Measurements from ENCODE around the gene INF2.

GRCh38 chr14:104756477-104757237, 67.2 kb downstream of the INF2 start:
- TF ChIP-seq CTCF (IDR thresholded peaks at IDR 0.05 in 2 of 3, conservative IDR thresholded peaks at IDR 0.05 in 1 of 3; ENCODE audit: insufficient read depth in 2 of 3, low read depth in 1 of 3, low read length in 3 of 3) (no peak), EGR1 (conservative IDR thresholded peaks at IDR 0.05) (no peak), FOXM1 (IDR thresholded peaks at IDR 0.05; ENCODE audit: low read depth) (no peak), FOXM1 (CRISPR knock-in tag; IDR thresholded peaks at IDR 0.05; ENCODE audit: low read depth) (no peak), ZFX (CRISPR knock-in tag; IDR thresholded peaks at IDR 0.05) (no peak), ZNF707 (CRISPR knock-in tag; conservative IDR thresholded peaks at IDR 0.05) (no peak), ZNF445 (CRISPR knock-in tag; IDR thresholded peaks at IDR 0.05; ENCODE audit: low read depth) (no peak), CHD1 (IDR thresholded peaks at IDR 0.05; ENCODE audit: low read length) (no peak), JUNB (CRISPR knock-in tag; conservative IDR thresholded peaks at IDR 0.05) (no peak), HBP1 (CRISPR knock-in tag; IDR thresholded peaks at IDR 0.05) (no peak), ZBTB11 (CRISPR knock-in tag; IDR thresholded peaks at IDR 0.05) (no peak)

All from K562 (cell line).